Neural cell (in vitro differentiated cells): ENCODE data around the gene SRPX. TPM values are rescaled to one million over a fixed set of nuclear protein-coding genes. Genes with fewer than 3 reads are reported as not detected.

Source experiments
- H2AFZ ChIP-seq: fragments of 200-600, 300-800 bp; sonication (generic), shearing (Covaris generic); 2 replicates; pipeline ENCODE4 v1.6.0; 2014; ENCODE audit warnings: low read depth, mild to moderate bottlenecking, antibody characterized with exemption, low read length, moderate library complexity
- H3F3A ChIP-seq: fragments of 200-600 bp; shearing (Covaris generic); 2 replicates; pipeline ENCODE4 v1.6.1; 2016; ENCODE audit warnings: mild to moderate bottlenecking, moderate library complexity, mixed read lengths, antibody characterized with exemption, low read length; ENCODE audit not compliant: insufficient read depth, poor library complexity, severe bottlenecking
- H3K27ac ChIP-seq: fragments of 200-600, 300-800 bp; sonication (generic), shearing (Covaris generic); 2 replicates; pipeline ENCODE4 v1.5.1; 2014; ENCODE audit warnings: mild to moderate bottlenecking, low read length, moderate library complexity
- H3K27me3 ChIP-seq: fragments of 300-800, 200-600 bp; sonication (generic), shearing (Covaris generic); 2 replicates; pipeline ENCODE4 v1.6.0; 2014; ENCODE audit warnings: mild to moderate bottlenecking, low read depth, low read length, moderate library complexity; ENCODE audit not compliant: insufficient read depth
- H3K36me3 ChIP-seq: fragments of 300-800, 200-600 bp; sonication (generic), shearing (Covaris generic); 2 replicates; pipeline ENCODE4 v1.5.1; 2014; ENCODE audit warnings: mild to moderate bottlenecking, antibody characterized with exemption, low read length, moderate library complexity; ENCODE audit not compliant: insufficient read depth
- H3K4me2 ChIP-seq: fragments of 300-800, 200-600 bp; sonication (generic), shearing (Covaris generic); 2 replicates; pipeline ENCODE4 v1.6.0; 2014; ENCODE audit warnings: mild to moderate bottlenecking, low read length
- H3K4me3 ChIP-seq: fragments of 300-800, 200-600 bp; sonication (generic), shearing (Covaris generic); 2 replicates; pipeline ENCODE4 v1.5.1; 2014; ENCODE audit warnings: mild to moderate bottlenecking, low read length, moderate library complexity
- H3K79me2 ChIP-seq: fragments of 200-600 bp; shearing (Covaris generic); replicated peaks from 2 replicates; pipeline ENCODE4 v1.6.0; 2014; ENCODE audit warnings: mild to moderate bottlenecking, low read length, moderate library complexity; ENCODE audit not compliant: insufficient read depth
- H3K9ac ChIP-seq: fragments of 300-800, 200-600 bp; sonication (generic), shearing (Covaris generic); 2 replicates; pipeline ENCODE4 v1.6.1; 2016; ENCODE audit warnings: mild to moderate bottlenecking, low read length, mixed read lengths
- H3K9me2 ChIP-seq: fragments of 200-600 bp; shearing (Covaris generic); 2 replicates; pipeline ENCODE4 v1.6.1; 2016; ENCODE audit warnings: mild to moderate bottlenecking, low read length, mixed read lengths; ENCODE audit not compliant: insufficient read depth
- H3K9me3 ChIP-seq: fragments of 200-600, 300-800 bp; sonication (generic), shearing (Covaris generic); 2 replicates; pipeline ENCODE4 v1.6.1; 2016; ENCODE audit warnings: mild to moderate bottlenecking, mixed run types, low read length, moderate library complexity, mixed read lengths
- H4K20me1 ChIP-seq: fragments of 200-600 bp; shearing (Covaris generic); 2 replicates; pipeline ENCODE4 v1.6.1; 2016; ENCODE audit warnings: mild to moderate bottlenecking, mixed run types; ENCODE audit not compliant: insufficient read depth
- CTCF ChIP-seq: fragments of 450-650 bp; IDR thresholded peaks from 2 replicates; pipeline ENCODE4 v1.5.1; 2014; ENCODE audit warnings: antibody characterized with exemption, mild to moderate bottlenecking, moderate library complexity; ENCODE audit not compliant: poor library complexity, severe bottlenecking
- EP300 ChIP-seq: fragments of 450-650 bp; conservative IDR thresholded peaks from 2 replicates; pipeline ENCODE4 v1.6.1; 2014; ENCODE audit warnings: antibody characterized with exemption, mild to moderate bottlenecking, moderate library complexity; ENCODE audit not compliant: poor library complexity, severe bottlenecking
- EZH2 ChIP-seq: fragments of 200-600, 300-800 bp; shearing (Covaris generic), sonication (generic); IDR thresholded peaks from 2 replicates; pipeline ENCODE4 v1.6.1; 2014; ENCODE audit warnings: antibody characterized with exemption, low read length, borderline replicate concordance, mild to moderate bottlenecking; ENCODE audit not compliant: insufficient read depth, poor library complexity, severe bottlenecking
- MXI1 ChIP-seq: fragments of 450-650 bp; conservative IDR thresholded peaks from 2 replicates; pipeline ENCODE4 v1.6.1; 2014; ENCODE audit warnings: antibody characterized with exemption, mild to moderate bottlenecking; ENCODE audit not compliant: poor library complexity, severe bottlenecking
- POLR2AphosphoS5 ChIP-seq: IDR thresholded peaks from 2 replicates; pipeline ENCODE4 v1.6.1; 2012
- RAD21 ChIP-seq: fragments of 450-650 bp; conservative IDR thresholded peaks from 2 replicates; pipeline ENCODE4 v1.6.1; 2014; ENCODE audit warnings: antibody characterized with exemption, mild to moderate bottlenecking, moderate library complexity
- REST ChIP-seq: IDR thresholded peaks from 2 replicates; pipeline ENCODE4 v1.6.1; 2012; ENCODE audit warnings: borderline replicate concordance
- SMC3 ChIP-seq: fragments of 450-650 bp; conservative IDR thresholded peaks from 2 replicates; pipeline ENCODE4 v1.6.1; 2014; ENCODE audit warnings: antibody characterized with exemption, mild to moderate bottlenecking, moderate library complexity; ENCODE audit not compliant: poor library complexity
- TAF1 ChIP-seq: IDR thresholded peaks from 2 replicates; pipeline ENCODE4 v1.6.1; 2012; ENCODE audit warnings: low read depth
- polyA plus RNA-seq: library from polyadenylated mRNA; depleted of rRNA; stranded (reverse); fragments of >200 nt; gene quantifications from 2 replicates; pipeline ENCODE4 v1.2.3, GENCODE V29; 2014

Gene SRPX
- polyA plus RNA-seq, 1 donor from 2014 or later, result 0.52 TPM

GRCh38 chrX:38126179-38126578 is 94.5 kb downstream of the SRPX start:
- H3K9ac ChIP-seq, result no peak overlapping the region
- H3K27me3 ChIP-seq, result no peaks in the 10 kb centered on the region
- no peaks in the 10 kb centered on the region for H3K79me2 ChIP-seq

GRCh38 chrX:38124000-38124399 is 96.7 kb downstream of the SRPX start:
- Histone ChIP-seq H3K79me2 (no peaks in the 10 kb centered on the region), H3K9me3 (no peaks in the 10 kb centered on the region), H3K27ac (no peak overlapping the region), H3K9me2 (no peaks in the 10 kb centered on the region), H3K36me3 (no peaks in the 10 kb centered on the region), H3K27me3 (no peaks in the 10 kb centered on the region), H3F3A (no peaks in the 10 kb centered on the region), H3K9ac (no peak overlapping the region), H3K4me2 (no peak overlapping the region), H2AFZ (no peak overlapping the region), H4K20me1 (no peaks in the 10 kb centered on the region), H3K4me3 (no peak overlapping the region)
- no peak for TF ChIP-seq EZH2
- TF ChIP-seq RAD21, result no peak
- no peak for TF ChIP-seq REST
- TF ChIP-seq CTCF, result no peak
- no peak for TF ChIP-seq POLR2AphosphoS5
- TF ChIP-seq SMC3, result no peak

More at GRCh38 chrX:38126179-38126578, 94.5 kb downstream of the SRPX start:
- no peaks in the 10 kb centered on the region for H3K36me3 ChIP-seq
- no peak overlapping the region for H3K27ac ChIP-seq
- H3K9me3 ChIP-seq, result no peaks in the 10 kb centered on the region
- TF ChIP-seq EZH2 (no peak), POLR2AphosphoS5 (no peak), RAD21 (no peak), SMC3 (no peak), MXI1 (no peak), REST (no peak), CTCF (no peak), TAF1 (no peak), EP300 (no peak)
- H3K4me2 ChIP-seq, result no peak overlapping the region
- no peaks in the 10 kb centered on the region for H3K9me2 ChIP-seq
- no peak overlapping the region for H2AFZ ChIP-seq
- no peaks in the 10 kb centered on the region for H4K20me1 ChIP-seq
- H3F3A ChIP-seq, result no peaks in the 10 kb centered on the region
- H3K4me3 ChIP-seq, result no peak overlapping the region
